IPS-20b (cell line): ENCODE results near the gene CLASP1.

Experiments
- H3K27ac ChIP-seq: one replicate; pipeline ENCODE4 v1.5.1; 2013; ENCODE audit warnings: low read length
- H3K27me3 ChIP-seq: 2 replicates; pipeline ENCODE4 v1.6.1; 2013; ENCODE audit warnings: mild to moderate bottlenecking, low read length, inconsistent platforms; ENCODE audit not compliant: insufficient read depth
- H3K36me3 ChIP-seq: 2 replicates; pipeline ENCODE4 v1.6.1; 2013; ENCODE audit warnings: low read depth, mild to moderate bottlenecking, inconsistent platforms, low read length, moderate library complexity; ENCODE audit not compliant: insufficient read depth
- H3K4me1 ChIP-seq: 2 replicates; pipeline ENCODE4 v1.6.1; 2013; ENCODE audit warnings: mild to moderate bottlenecking, control low read depth, inconsistent platforms, low read length, moderate library complexity; ENCODE audit not compliant: insufficient read depth
- H3K4me3 ChIP-seq: 2 replicates; pipeline ENCODE4 v1.5.1; 2013; ENCODE audit warnings: mild to moderate bottlenecking, low read length, inconsistent platforms
- H3K9ac ChIP-seq: 2 replicates; pipeline ENCODE4 v1.6.1; 2013; ENCODE audit warnings: low read depth, mild to moderate bottlenecking, inconsistent platforms, low read length, moderate library complexity
- H3K9me3 ChIP-seq: 2 replicates; pipeline ENCODE4 v1.6.1; 2013; ENCODE audit warnings: mild to moderate bottlenecking, low read depth, low read length, inconsistent platforms; ENCODE audit not compliant: insufficient read depth

Gene CLASP1

GRCh38 chr2:121510857-121511256, 138.4 kb downstream of the CLASP1 start:
- Histone ChIP-seq H3K36me3 (peaks cover 23% of the 10 kb centered on the region; the same call in 1 of the 2 replicates), H3K4me1 (peaks cover 4% of the 10 kb centered on the region), H3K27ac (no peak overlapping the region)

GRCh38 chr2:121506621-121507020, 142.6 kb downstream of the CLASP1 start:
- H3K27me3 ChIP-seq, result no peaks in the 10 kb centered on the region
- H3K9ac ChIP-seq, result no peak overlapping the region
- no peaks in the 10 kb centered on the region for H3K9me3 ChIP-seq
- H3K4me1 ChIP-seq, result no peaks in the 10 kb centered on the region; the same call in 1 of the 2 replicates
- no peak overlapping the region for H3K27ac ChIP-seq
- no peak overlapping the region for H3K4me3 ChIP-seq
- peaks cover 20% of the 10 kb centered on the region for H3K36me3 ChIP-seq

More at GRCh38 chr2:121510857-121511256, 138.4 kb downstream of the CLASP1 start:
- H3K27me3 ChIP-seq, result no peaks in the 10 kb centered on the region
- no peak overlapping the region for H3K4me3 ChIP-seq
- H3K9me3 ChIP-seq, result no peaks in the 10 kb centered on the region
- no peak overlapping the region for H3K9ac ChIP-seq

GRCh38 chr2:121505986-121506586, 143.2 kb downstream of the CLASP1 start:
- H3K36me3 ChIP-seq, result peaks cover 25% of the 10 kb centered on the region
- H3K4me1 ChIP-seq, result no peaks in the 10 kb centered on the region; the same call in 1 of the 2 replicates

GRCh38 chr2:121505005-121505404, 144.3 kb downstream of the CLASP1 start:
- H3K9ac ChIP-seq, result no peak overlapping the region
- no peak overlapping the region for H3K4me3 ChIP-seq
- no peaks in the 10 kb centered on the region for H3K27me3 ChIP-seq
- H3K4me1 ChIP-seq, result no peaks in the 10 kb centered on the region; the same call in 1 of the 2 replicates
- H3K36me3 ChIP-seq, result peaks cover 31% of the 10 kb centered on the region
- no peak overlapping the region for H3K27ac ChIP-seq
- peaks cover under 1% of the 10 kb centered on the region; the same call in 1 of the 2 replicates for H3K9me3 ChIP-seq

More at GRCh38 chr2:121505986-121506586, 143.2 kb downstream of the CLASP1 start:
- no peak overlapping the region for H3K27ac ChIP-seq
- no peaks in the 10 kb centered on the region for H3K27me3 ChIP-seq
- no peak overlapping the region for H3K9ac ChIP-seq
- no peaks in the 10 kb centered on the region for H3K9me3 ChIP-seq
- H3K4me3 ChIP-seq, result no peak overlapping the region

GRCh38 chr2:121504316-121504715, 144.9 kb downstream of the CLASP1 start:
- no peaks in the 10 kb centered on the region; the same call in 1 of the 2 replicates for H3K4me1 ChIP-seq
- no peaks in the 10 kb centered on the region for H3K27me3 ChIP-seq
- H3K36me3 ChIP-seq, result peaks cover 37% of the 10 kb centered on the region
- H3K4me3 ChIP-seq, result no peak overlapping the region
- H3K9ac ChIP-seq, result no peak overlapping the region
- H3K27ac ChIP-seq, result no peak overlapping the region
- peaks cover 4% of the 10 kb centered on the region; the same call in 1 of the 2 replicates for H3K9me3 ChIP-seq

GRCh38 chr2:121502781-121503180, 146.5 kb downstream of the CLASP1 start:
- Histone ChIP-seq H3K27ac (no peak overlapping the region), H3K4me1 (no peaks in the 10 kb centered on the region; the same call in 1 of the 2 replicates), H3K9ac (no peak overlapping the region), H3K4me3 (no peak overlapping the region), H3K36me3 (peaks cover 37% of the 10 kb centered on the region), H3K27me3 (no peaks in the 10 kb centered on the region), H3K9me3 (peaks cover 4% of the 10 kb centered on the region; the same call in 1 of the 2 replicates)

- no peaks in the 10 kb centered on the region; the same call in 1 of the 2 replicates for H3K4me1 ChIP-seq
- H3K4me3 ChIP-seq, result no peak overlapping the region
- no peak overlapping the region for H3K9ac ChIP-seq
- H3K36me3 ChIP-seq, result peaks cover 37% of the 10 kb centered on the region
- peaks cover 4% of the 10 kb centered on the region; the same call in 1 of the 2 replicates for H3K9me3 ChIP-seq
- H3K27ac ChIP-seq, result no peak overlapping the region
- H3K27me3 ChIP-seq, result no peaks in the 10 kb centered on the region
Measured at GRCh38 chr2:121502246-121502645, 147.0 kb downstream of the CLASP1 start.

GRCh38 chr2:121501554-121501953, 147.7 kb downstream of the CLASP1 start:
- no peak overlapping the region for H3K27ac ChIP-seq

GRCh38 chr2:121501031-121501430, 148.2 kb downstream of the CLASP1 start:
- H3K27ac ChIP-seq, result no peak overlapping the region
- H3K36me3 ChIP-seq, result peaks cover 37% of the 10 kb centered on the region
- H3K4me3 ChIP-seq, result no peak overlapping the region
- no peak overlapping the region for H3K9ac ChIP-seq
- H3K9me3 ChIP-seq, result peaks cover 4% of the 10 kb centered on the region; the same call in 1 of the 2 replicates
- no peaks in the 10 kb centered on the region for H3K27me3 ChIP-seq
- no peaks in the 10 kb centered on the region for H3K4me1 ChIP-seq

More at GRCh38 chr2:121501554-121501953, 147.7 kb downstream of the CLASP1 start:
- H3K4me3 ChIP-seq, result no peak overlapping the region
- H3K27me3 ChIP-seq, result no peaks in the 10 kb centered on the region
- H3K4me1 ChIP-seq, result no peaks in the 10 kb centered on the region; the same call in 1 of the 2 replicates
- H3K36me3 ChIP-seq, result peaks cover 37% of the 10 kb centered on the region
- H3K9ac ChIP-seq, result no peak overlapping the region
- H3K9me3 ChIP-seq, result peaks cover 4% of the 10 kb centered on the region; the same call in 1 of the 2 replicates

- Histone ChIP-seq H3K9ac (no peak overlapping the region), H3K4me1 (no peaks in the 10 kb centered on the region), H3K4me3 (no peak overlapping the region), H3K27ac (no peak overlapping the region), H3K9me3 (peaks cover 4% of the 10 kb centered on the region; the same call in 1 of the 2 replicates), H3K36me3 (peaks cover 37% of the 10 kb centered on the region), H3K27me3 (no peaks in the 10 kb centered on the region)
Measured at GRCh38 chr2:121498731-121499130, 150.5 kb downstream of the CLASP1 start.

- Histone ChIP-seq H3K27me3 (no peaks in the 10 kb centered on the region), H3K4me1 (peaks cover 17% of the 10 kb centered on the region; the same call in 1 of the 2 replicates), H3K9ac (no peak overlapping the region), H3K4me3 (no peak overlapping the region), H3K9me3 (no peaks in the 10 kb centered on the region), H3K27ac (no peak overlapping the region), H3K36me3 (no peaks in the 10 kb centered on the region)
Measured at GRCh38 chr2:121492409-121492808, 156.9 kb downstream of the CLASP1 start.

GRCh38 chr2:121491518-121491917, 157.7 kb downstream of the CLASP1 start:
- Histone ChIP-seq H3K4me3 (no peak overlapping the region), H3K36me3 (no peaks in the 10 kb centered on the region), H3K4me1 (peaks cover 18% of the 10 kb centered on the region; the same call in 1 of the 2 replicates), H3K27ac (no peak overlapping the region), H3K27me3 (no peaks in the 10 kb centered on the region), H3K9me3 (no peaks in the 10 kb centered on the region), H3K9ac (no peak overlapping the region)
